HL-60 (cell line): ENCODE measurements around the gene CEP112.

Source experiments
- DNase-seq, 2 experiments: peaks; one replicate each; pipeline ENCODE4 v3.0.0-alpha.2; 2010 to 2020; ENCODE audit warnings: low read depth in 1 of 2, low spot score in 1 of 2
- H3K27ac ChIP-seq: fragments of 250-450 bp; sonication (Bioruptor Pico); replicated peaks from 2 replicates; pipeline ENCODE4 v1.5.1; 2020; ENCODE audit warnings: mild to moderate bottlenecking, moderate library complexity
- H3K27me3 ChIP-seq: fragments of 250-450 bp; sonication (Bioruptor Pico); 2 replicates; pipeline ENCODE4 v1.5.1; 2021; ENCODE audit warnings: mild to moderate bottlenecking, moderate library complexity; ENCODE audit not compliant: insufficient read depth, poor library complexity, severe bottlenecking
- H3K4me3 ChIP-seq: replicated peaks from 2 replicates; pipeline ENCODE4 v1.5.1; 2011; ENCODE audit warnings: mild to moderate bottlenecking, control low read depth, low read length; ENCODE audit not compliant: insufficient read depth
- CTCF ChIP-seq: IDR thresholded peaks from one replicate; pipeline ENCODE4 v1.5.1; 2011; ENCODE audit warnings: low read length, control low read depth, inconsistent platforms; ENCODE audit not compliant: insufficient read depth
- GABPA ChIP-seq: IDR thresholded peaks from 2 replicates; pipeline ENCODE4 v1.6.1; 2012; ENCODE audit warnings: low read depth
- POLR2AphosphoS5 ChIP-seq: IDR thresholded peaks from 2 replicates; pipeline ENCODE4 v1.6.1; 2012; ENCODE audit warnings: low read depth
- REST ChIP-seq: IDR thresholded peaks from 2 replicates; pipeline ENCODE4 v1.6.1; 2012; ENCODE audit warnings: low read depth; ENCODE audit not compliant: insufficient replicate concordance
- SPI1 ChIP-seq: IDR thresholded peaks from 2 replicates; pipeline ENCODE4 v1.6.1; 2012; ENCODE audit warnings: low read depth, mild to moderate bottlenecking, borderline replicate concordance

CEP112 gene

GRCh38 chr17:65729207-65729606 lies 462.7 kb downstream of the CEP112 start:
- Histone ChIP-seq H3K4me3 (no peak overlapping the region), H3K27me3 (no peaks in the 10 kb centered on the region), H3K27ac (no peak overlapping the region)
- no peak for DNase-seq
- TF ChIP-seq CTCF (no peak), REST (no peak), GABPA (no peak), SPI1 (no peak), POLR2AphosphoS5 (no peak)

GRCh38 chr17:65727832-65728231 lies 464.1 kb downstream of the CEP112 start:
- TF ChIP-seq REST (no peak), GABPA (no peak), SPI1 (no peak), POLR2AphosphoS5 (no peak), CTCF (no peak)
- no peak for DNase-seq
- Histone ChIP-seq H3K27me3 (no peaks in the 10 kb centered on the region), H3K4me3 (no peak overlapping the region), H3K27ac (no peak overlapping the region)

DNA sequence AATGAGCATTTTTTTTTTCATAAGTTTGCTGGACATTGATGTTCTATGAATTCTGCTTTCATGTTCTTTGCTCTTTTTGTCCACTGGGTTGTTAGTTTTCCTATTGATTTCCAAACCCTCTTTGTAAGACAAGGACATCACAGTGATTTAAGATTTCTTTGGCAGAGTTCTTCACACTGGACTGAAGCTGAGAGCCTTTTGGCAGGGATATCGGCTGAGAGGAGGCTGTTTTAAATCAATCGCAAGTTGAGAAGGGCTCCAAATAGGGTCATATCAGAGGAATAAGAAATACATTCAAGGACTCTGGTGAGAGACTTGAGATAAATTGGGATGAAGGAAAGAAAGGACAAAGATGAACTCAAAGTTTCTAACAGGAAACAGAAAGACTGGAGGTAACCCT lies 464.7 kb downstream of the CEP112 start:
- H3K27me3 ChIP-seq: no peaks in the 10 kb centered on the region
- H3K4me3 ChIP-seq: no peak overlapping the region
- H3K27ac ChIP-seq: no peak overlapping the region
- no peak for TF ChIP-seq POLR2AphosphoS5
- no peak for TF ChIP-seq GABPA
- no peak for TF ChIP-seq SPI1
- TF ChIP-seq CTCF: no peak
- TF ChIP-seq REST: no peak
- DNase-seq: no peak
